BE2C (cell line): ENCODE measurements around the gene KLHDC2.
"Not testable (repeated sequence)": the region's sequence is repeated elsewhere in the genome, so short reads cannot be mapped to it uniquely, and the experiment has no call there.

ENCODE experiments used
- DNase-seq: peaks from one replicate; pipeline ENCODE4 v3.0.0-alpha.2; 2020
- H3K27me3 ChIP-seq: fragments of 250-450 bp; sonication (Bioruptor Pico); 2 replicates; pipeline ENCODE4 v1.5.1; 2020; ENCODE audit warnings: mild to moderate bottlenecking
- H3K36me3 ChIP-seq: fragments of 250-450 bp; sonication (Bioruptor Pico); 2 replicates; pipeline ENCODE4 v1.5.1; 2020; ENCODE audit warnings: mild to moderate bottlenecking
- H3K4me1 ChIP-seq: fragments of 250-450 bp; sonication (Bioruptor Pico); 2 replicates; pipeline ENCODE4 v1.5.1; 2020
- H3K4me3 ChIP-seq: 2 replicates; pipeline ENCODE4 v1.5.1; 2011; ENCODE audit warnings: low read depth, low read length
- H3K9me3 ChIP-seq: fragments of 250-450 bp; sonication (Bioruptor Pico); 2 replicates; pipeline ENCODE4 v1.5.1; 2020
- TF ChIP-seq, protein P1 (sequence below): IDR thresholded peaks from 2 replicates; pipeline ENCODE4 v1.5.1; 2012; ENCODE audit warnings: mild to moderate bottlenecking, low read depth, low read length

KLHDC2 gene

DNA sequence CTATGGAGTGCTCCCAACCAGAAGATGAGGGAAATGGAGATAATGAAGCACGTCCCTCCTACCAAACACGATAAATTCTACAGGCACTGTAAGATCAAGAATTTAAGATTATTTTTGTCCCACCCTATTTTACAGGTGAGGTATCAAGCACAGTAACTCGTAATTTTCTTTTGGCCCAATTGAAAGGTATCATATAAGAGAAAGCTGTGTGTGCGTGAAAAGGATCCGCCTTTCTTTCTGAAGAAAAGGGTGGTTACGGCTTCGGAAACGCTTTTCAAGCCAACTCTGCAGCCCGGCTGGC lies 733 bp upstream of the KLHDC2 start:
- Histone ChIP-seq H3K36me3 (no peaks in the 10 kb centered on the region), H3K9me3 (no peaks in the 10 kb centered on the region), H3K4me1 (no peaks in the 10 kb centered on the region), H3K4me3 (peak overlapping the region; percentile 77), H3K27me3 (no peaks in the 10 kb centered on the region)
- no peak for DNase-seq
- TF ChIP-seq, protein P1, sequence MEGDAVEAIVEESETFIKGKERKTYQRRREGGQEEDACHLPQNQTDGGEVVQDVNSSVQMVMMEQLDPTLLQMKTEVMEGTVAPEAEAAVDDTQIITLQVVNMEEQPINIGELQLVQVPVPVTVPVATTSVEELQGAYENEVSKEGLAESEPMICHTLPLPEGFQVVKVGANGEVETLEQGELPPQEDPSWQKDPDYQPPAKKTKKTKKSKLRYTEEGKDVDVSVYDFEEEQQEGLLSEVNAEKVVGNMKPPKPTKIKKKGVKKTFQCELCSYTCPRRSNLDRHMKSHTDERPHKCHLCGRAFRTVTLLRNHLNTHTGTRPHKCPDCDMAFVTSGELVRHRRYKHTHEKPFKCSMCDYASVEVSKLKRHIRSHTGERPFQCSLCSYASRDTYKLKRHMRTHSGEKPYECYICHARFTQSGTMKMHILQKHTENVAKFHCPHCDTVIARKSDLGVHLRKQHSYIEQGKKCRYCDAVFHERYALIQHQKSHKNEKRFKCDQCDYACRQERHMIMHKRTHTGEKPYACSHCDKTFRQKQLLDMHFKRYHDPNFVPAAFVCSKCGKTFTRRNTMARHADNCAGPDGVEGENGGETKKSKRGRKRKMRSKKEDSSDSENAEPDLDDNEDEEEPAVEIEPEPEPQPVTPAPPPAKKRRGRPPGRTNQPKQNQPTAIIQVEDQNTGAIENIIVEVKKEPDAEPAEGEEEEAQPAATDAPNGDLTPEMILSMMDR, result no peak

DNA sequence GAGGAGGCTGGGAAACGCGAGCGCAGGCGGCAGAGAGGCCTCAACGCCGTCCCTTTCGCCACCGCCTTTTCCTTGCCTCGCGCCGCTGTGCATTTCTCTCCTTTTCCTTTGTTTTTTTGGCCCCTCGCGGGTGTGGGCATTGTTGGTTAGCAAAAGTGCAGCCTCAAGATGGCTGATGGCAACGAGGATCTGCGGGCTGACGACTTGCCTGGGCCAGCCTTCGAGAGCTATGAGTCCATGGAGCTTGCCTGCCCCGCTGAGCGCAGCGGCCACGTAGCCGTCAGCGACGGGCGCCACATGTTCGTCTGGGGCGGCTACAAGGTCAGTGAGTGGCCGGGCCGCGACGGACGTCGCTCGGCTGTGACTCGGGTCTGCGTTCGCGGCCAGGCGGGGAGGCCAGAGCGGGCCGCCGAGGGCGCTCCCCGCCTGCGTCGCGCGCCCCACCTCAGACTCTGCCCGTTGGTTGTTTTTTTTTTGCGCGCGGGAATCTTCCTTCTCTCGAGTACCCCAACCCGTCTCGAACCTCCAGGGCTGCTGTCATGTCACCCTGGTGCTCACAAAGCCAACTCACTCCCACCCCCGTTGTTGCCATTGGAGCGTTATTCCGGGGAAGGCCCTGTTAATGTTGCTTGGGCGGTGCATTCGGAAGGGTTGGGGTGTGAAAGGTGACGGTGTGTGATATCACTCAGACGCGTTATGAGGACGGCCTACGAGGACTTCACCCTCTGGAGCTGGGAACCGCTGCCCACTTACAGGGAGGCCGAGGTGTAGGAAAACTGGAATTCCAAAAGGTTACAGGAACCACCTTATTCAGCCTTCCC lies 558 bp downstream of the KLHDC2 start:
- H3K4me1 ChIP-seq, result no peaks in the 10 kb centered on the region
- no peaks in the 10 kb centered on the region for H3K9me3 ChIP-seq
- H3K36me3 ChIP-seq, result no peaks in the 10 kb centered on the region
- no peaks in the 10 kb centered on the region for H3K27me3 ChIP-seq
- peak; percentile 40 for DNase-seq
- TF ChIP-seq, protein P1, result no peak
- peak overlapping the region; percentile 94 for H3K4me3 ChIP-seq

DNA sequence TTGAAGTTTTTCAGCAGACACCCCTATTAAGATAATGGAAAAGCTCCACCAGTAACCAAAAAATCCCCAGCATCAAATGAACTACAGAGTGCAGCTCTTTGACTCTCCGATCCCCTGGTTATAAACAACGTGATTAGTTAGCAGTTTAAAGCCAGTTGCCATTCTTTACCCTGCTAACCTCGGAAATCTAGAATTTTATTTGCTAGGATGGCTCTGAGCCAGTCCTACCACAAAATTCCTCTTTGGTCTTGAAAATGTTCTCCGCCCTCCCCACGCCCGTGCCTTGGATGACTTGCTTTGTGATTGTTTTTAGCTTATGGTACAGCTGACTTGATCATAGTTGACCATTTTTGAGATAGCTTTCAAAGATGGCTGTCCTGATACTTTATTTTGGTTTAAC lies 1.2 kb downstream of the KLHDC2 start:
- Histone ChIP-seq H3K4me1 (no peaks in the 10 kb centered on the region), H3K36me3 (no peaks in the 10 kb centered on the region), H3K4me3 (peak overlapping the region; percentile 94), H3K9me3 (no peaks in the 10 kb centered on the region), H3K27me3 (no peaks in the 10 kb centered on the region)
- TF ChIP-seq, protein P1, result no peak
- no peak for DNase-seq

DNA sequence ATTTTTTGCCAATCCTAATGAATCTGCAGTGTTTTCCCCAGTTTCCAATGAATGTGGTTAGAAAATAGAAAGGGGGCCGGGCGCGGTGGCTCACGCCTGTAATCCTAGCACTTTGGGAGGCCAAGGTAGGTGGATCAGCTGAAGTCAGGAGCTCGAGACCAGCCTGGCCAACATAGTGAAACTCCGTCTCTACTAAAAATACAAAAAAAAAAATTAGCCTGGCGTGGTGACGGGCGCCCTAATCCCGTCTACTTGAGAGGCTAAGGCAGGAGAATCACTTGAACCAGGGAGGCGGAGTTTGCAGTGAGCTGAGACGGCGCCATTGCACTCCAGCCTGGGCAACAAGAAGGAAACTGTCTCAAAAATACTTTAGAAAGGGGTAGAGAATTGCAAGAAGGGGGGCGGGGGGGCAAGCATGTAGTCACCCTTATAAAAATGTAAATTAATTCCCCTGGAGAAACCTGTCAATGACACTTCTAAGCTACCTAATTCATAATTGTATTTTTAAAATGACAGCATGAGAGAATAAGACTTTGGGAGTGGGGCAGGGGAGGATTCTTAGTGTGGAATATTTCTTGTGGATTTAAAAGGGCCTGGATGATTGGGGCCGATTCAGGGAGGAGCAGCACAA lies 1.7 kb downstream of the KLHDC2 start:
- H3K4me3 ChIP-seq, result peak overlapping the region; percentile 94
- DNase-seq, result no peak
- TF ChIP-seq, protein P1, result no peak

DNA sequence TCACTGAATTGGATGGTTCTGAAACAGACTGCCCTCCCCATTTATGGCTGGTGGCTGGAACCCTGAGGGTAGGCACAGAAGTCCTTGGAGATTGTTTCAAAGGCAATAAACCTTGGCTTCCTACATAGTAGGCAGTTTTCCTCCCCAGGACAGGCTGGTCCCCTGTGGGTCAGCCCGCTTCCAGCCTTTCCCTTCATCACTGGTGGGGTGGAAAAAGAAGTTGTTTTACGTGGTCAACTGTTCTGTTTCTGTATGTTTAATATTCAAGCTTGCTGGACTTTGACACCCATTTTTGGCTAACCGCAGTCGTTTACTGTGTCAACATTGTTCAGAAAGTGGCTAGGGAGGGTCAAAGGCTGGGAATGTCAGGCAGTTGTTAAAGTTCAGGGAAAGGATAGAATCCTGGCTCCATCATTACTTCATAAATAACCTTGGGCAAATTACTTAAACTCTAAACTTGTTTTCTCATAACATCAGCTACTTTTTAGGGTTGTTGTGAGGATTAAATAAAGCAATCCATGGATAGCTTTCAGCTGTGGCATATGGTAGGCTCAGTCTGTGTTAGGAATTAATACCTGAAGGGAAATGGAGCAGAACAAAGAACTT lies 2.4 kb downstream of the KLHDC2 start:
- Histone ChIP-seq H3K27me3 (no peaks in the 10 kb centered on the region), H3K4me1 (no peaks in the 10 kb centered on the region), H3K9me3 (no peaks in the 10 kb centered on the region), H3K4me3 (peak overlapping the region; percentile 94; the same call in 1 of the 2 replicates), H3K36me3 (peaks cover 6% of the 10 kb centered on the region)
- DNase-seq, result no peak
- TF ChIP-seq, protein P1, result no peak

More for the DNA sequence above, 1.7 kb downstream of the KLHDC2 start:
- Histone ChIP-seq H3K27me3 (no peaks in the 10 kb centered on the region), H3K4me1 (no peaks in the 10 kb centered on the region), H3K9me3 (no peaks in the 10 kb centered on the region), H3K36me3 (peaks cover 2% of the 10 kb centered on the region; the same call in 1 of the 2 replicates)

DNA sequence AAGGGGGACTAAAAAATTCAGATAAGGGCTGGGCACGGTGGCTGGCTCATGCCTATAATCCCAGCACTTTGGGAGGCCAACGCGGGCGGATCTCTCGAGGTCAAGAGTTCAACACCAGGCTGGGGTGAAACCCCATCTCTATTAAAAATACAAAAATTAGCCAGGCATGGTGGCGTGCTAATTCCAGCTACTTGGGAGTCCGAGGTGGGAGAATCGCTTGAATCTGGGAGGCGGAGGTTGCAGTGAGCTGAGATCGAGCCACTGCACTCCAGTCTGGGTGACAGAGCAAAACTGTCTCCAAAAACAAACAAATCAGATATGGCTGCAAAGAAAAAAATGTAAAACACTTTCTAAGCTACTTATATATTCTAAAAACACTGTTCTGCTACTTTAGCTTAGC lies 3.7 kb downstream of the KLHDC2 start:
- not testable (repeated sequence) for H3K4me3 ChIP-seq, H3K27me3 ChIP-seq, H3K9me3 ChIP-seq, H3K4me1 ChIP-seq, DNase-seq
- peaks cover 15% of the 10 kb centered on the region for H3K36me3 ChIP-seq
